Fibroblast of pulmonary artery (primary cell): Measurements from ENCODE around the gene FAM174C.

Experiments
- DNase-seq: peaks from one replicate; pipeline ENCODE4 v3.0.0-alpha.2; 2010; ENCODE audit warnings: low read depth
- H3K4me3 ChIP-seq: replicated peaks from 2 replicates; pipeline ENCODE4 v1.5.1; 2011; ENCODE audit warnings: low read depth, mild to moderate bottlenecking, control low read depth, low read length, moderate library complexity
- TF ChIP-seq, protein P1 (sequence below): IDR thresholded peaks from 2 replicates; pipeline ENCODE4 v1.5.1; 2011; ENCODE audit warnings: mild to moderate bottlenecking, control low read depth, low read length, inconsistent platforms; ENCODE audit errors: missing control alignments

Gene FAM174C

DNA sequence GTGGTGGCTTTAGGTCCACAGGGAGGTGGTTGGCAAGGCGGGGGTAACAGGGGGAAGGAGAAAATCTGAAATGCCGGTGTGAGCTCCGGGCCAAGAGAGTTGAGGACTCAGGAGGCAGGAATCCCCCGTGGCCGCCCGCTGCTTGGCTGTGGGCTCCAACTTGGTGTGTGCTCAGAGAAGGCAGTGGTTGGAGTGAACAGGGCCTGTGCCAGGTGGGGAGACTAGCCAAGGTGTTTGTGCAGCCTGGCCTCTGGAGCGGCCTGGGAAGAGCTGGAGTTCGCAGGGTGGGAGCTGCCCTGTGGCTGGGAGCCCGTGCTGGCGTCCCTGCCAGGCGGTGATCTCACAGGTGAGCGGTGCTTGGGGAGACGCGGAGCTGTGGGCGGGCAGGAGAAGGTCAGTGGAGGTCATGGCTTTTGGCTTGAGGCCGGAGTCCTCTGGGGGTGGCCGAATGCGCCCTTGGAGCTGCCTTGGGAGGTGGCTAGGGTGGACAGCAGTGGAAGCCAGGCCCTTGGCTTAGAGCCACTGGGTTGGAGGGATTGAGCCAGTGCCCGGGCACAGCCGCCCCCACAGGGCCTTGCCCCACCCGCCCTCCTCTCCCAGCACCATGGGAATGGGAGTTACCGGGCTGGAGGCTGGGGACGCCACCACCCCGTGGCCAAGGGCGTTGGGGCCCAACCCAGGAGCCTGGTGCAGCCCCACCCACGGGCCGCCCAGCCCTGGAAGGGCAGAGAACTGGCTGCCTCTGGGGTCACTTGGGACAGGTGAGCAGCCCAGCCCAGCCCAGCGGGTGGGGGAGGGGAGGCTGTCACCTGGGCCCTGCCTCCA lies 13.3 kb upstream of the FAM174C start:
- peak overlapping the region; percentile 7 for H3K4me3 ChIP-seq
- TF ChIP-seq, protein P1, sequence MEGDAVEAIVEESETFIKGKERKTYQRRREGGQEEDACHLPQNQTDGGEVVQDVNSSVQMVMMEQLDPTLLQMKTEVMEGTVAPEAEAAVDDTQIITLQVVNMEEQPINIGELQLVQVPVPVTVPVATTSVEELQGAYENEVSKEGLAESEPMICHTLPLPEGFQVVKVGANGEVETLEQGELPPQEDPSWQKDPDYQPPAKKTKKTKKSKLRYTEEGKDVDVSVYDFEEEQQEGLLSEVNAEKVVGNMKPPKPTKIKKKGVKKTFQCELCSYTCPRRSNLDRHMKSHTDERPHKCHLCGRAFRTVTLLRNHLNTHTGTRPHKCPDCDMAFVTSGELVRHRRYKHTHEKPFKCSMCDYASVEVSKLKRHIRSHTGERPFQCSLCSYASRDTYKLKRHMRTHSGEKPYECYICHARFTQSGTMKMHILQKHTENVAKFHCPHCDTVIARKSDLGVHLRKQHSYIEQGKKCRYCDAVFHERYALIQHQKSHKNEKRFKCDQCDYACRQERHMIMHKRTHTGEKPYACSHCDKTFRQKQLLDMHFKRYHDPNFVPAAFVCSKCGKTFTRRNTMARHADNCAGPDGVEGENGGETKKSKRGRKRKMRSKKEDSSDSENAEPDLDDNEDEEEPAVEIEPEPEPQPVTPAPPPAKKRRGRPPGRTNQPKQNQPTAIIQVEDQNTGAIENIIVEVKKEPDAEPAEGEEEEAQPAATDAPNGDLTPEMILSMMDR = no peak
- DNase-seq = no peak

- DNase-seq = no peak
- no peak overlapping the region for H3K4me3 ChIP-seq
- TF ChIP-seq, protein P1 = no peak
Measured at GRCh38 chr19:1262623-1263123, 12.7 kb upstream of the FAM174C start.

DNA sequence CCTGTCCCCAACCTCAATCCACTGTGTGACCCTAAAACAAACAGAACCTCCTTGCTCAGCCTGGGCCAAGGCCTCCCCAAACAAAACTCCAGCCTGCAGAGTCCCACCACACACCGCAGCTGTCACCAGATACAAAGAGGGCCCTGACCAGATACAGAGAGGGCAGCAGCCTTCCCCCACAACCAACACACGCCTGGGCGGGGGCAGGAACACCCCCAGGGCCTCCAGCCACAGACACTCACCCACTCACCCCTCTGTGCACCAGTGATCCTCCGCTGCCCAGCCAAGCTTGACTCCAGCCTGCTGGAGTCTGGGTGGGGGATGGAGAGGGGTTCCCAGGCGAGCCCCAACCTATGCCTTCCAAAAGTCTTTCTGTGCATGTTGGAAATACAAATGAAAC lies 12.1 kb upstream of the FAM174C start:
- no peak for DNase-seq
- TF ChIP-seq, protein P1 = no peak
- H3K4me3 ChIP-seq = no peak overlapping the region

DNA sequence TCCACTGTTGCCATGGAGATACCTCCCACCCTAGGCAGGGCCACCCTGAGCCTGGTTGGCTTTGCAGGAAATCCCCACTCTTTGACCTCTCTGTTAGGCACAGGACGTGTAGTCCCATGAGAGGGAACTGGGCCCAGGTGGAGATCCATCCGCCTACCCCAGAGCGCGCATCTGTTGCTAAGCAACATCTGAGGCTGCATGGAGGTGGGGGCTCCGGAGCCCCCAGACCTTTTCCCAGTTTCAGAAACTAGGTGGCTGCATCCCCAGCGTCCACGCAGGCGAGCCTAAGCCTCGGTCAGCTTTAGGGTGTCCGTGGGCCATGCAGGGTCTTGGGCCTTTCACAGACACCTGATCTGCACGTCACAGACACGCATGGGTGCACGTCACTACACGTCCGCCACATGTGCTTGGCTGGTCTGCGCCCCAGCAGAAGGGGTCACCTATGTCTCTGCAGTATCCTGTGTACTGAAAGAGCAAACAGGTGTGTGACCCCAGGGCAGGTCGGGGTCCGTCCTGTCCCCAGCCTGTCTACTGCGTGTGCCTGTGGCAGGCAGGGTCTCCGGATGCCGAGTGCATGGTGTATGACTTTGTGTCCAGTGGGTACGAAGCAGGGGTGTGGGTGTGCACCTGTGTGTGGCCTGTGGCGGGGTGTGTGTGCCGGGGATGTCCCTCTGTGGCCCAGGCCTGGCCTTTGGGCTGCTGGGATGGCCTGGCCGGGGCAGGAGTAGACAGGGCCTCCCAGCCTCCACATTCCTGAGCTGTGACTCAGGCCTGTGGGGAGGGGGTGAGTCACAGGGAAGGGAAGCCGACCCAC lies 10.3 kb upstream of the FAM174C start:
- TF ChIP-seq, protein P1 = no peak
- DNase-seq = peak; percentile 85
- H3K4me3 ChIP-seq = no peak overlapping the region

DNA sequence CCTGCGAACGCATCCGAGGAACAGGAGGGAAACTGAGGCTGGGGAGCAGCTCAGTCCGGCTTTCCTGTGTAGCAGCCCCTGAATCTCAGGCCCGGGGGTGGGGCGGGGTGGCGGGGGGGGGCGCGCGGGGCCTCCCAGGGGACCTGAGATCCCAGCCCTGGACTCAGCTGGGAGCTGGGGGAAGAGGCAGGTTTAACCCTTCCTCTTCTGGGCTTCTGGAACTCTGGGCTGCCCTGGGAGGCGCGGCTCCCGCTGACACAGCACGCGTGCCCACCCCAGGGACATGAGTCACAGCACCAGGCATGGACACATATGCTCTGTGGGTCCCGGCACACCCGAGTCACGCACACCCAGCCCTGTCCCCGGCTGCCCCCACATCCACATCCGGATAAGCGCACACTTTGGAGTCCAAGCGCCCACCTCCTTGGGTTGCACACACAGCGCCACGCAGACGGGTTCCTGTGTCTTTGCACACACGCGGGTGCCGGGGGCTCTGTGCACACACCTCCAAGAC lies 9.7 kb upstream of the FAM174C start:
- DNase-seq = peak; percentile 66
- TF ChIP-seq, protein P1 = no peak
- H3K4me3 ChIP-seq = peak overlapping the region; percentile 49

- TF ChIP-seq, protein P1 = no peak
- peak; percentile 84 for DNase-seq
Measured at GRCh38 chr19:1266129-1266915, 9.0 kb upstream of the FAM174C start.

More at GRCh38 chr19:1266129-1266915, 9.0 kb upstream of the FAM174C start:
- H3K4me3 ChIP-seq = peak overlapping the region; percentile 49
